Osteocyte (in vitro differentiated cells): ENCODE data around the gene MAK. TPM values are rescaled to one million over a fixed set of nuclear protein-coding genes. Genes with fewer than 3 reads are reported as not detected.

Experiments
- DNase-seq: peaks from one replicate; pipeline ENCODE4 v3.0.0; 2021; ENCODE audit warnings: mixed read lengths; ENCODE audit not compliant: unreplicated experiment; ENCODE audit errors: extremely low spot score
- H3K27ac Mint-ChIP-seq: one replicate; pipeline ENCODE4 v1.8.0; 2021; ENCODE audit warnings: mild to moderate bottlenecking, mixed read lengths; ENCODE audit not compliant: unreplicated experiment
- H3K27me3 Mint-ChIP-seq: one replicate; pipeline ENCODE4 v1.8.0; 2021; ENCODE audit warnings: mixed read lengths; ENCODE audit not compliant: unreplicated experiment
- H3K36me3 Mint-ChIP-seq: one replicate; pipeline ENCODE4 v1.8.0; 2021; ENCODE audit warnings: mixed read lengths; ENCODE audit not compliant: unreplicated experiment
- H3K4me1 Mint-ChIP-seq: one replicate; pipeline ENCODE4 v1.8.0; 2021; ENCODE audit warnings: mixed read lengths; ENCODE audit not compliant: unreplicated experiment
- H3K4me3 Mint-ChIP-seq: one replicate; pipeline ENCODE4 v1.8.0; 2021; ENCODE audit warnings: mild to moderate bottlenecking, moderate library complexity, mixed read lengths; ENCODE audit not compliant: unreplicated experiment
- H3K9me3 Mint-ChIP-seq: one replicate; pipeline ENCODE4 v1.8.0; 2021; ENCODE audit warnings: mixed read lengths; ENCODE audit not compliant: unreplicated experiment
- total RNA-seq: library from RNA; stranded (reverse); gene quantifications from 2 replicates; pipeline ENCODE4 v1.2.1, GENCODE V29; 2021
- TF ChIP-seq, protein P1 (sequence below): fragments of 200-600 bp; sonication (generic); IDR thresholded peaks from 2 replicates; pipeline ENCODE4 v1.5.0; 2021; ENCODE audit warnings: antibody characterized with exemption, mild to moderate bottlenecking, moderate library complexity

The MAK gene
- total RNA-seq, 1 donor from 2014 or later, result not detected

DNA sequence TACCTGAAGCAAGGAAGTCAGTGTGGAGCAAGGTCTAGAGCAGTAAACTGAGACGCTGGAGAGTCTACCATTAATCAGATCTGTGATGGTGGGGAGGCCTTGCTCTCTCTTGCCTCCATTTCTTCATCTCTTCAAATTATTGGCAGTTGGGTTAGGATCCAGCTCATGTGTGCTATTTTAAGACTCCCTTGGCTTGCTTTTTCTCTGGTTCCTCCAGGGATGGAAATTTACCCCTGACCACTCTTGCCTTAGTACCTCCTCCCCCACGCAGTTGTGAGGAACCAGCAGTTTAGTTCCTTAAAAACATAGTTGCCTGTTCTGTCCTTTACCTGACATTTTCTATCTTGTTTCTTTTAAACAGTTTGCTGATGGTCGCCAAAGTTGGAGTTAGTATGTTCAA lies 108.1 kb downstream of the MAK start:
- H3K27me3 Mint-ChIP-seq, result no peaks in the 10 kb centered on the region
- TF ChIP-seq, protein P1, sequence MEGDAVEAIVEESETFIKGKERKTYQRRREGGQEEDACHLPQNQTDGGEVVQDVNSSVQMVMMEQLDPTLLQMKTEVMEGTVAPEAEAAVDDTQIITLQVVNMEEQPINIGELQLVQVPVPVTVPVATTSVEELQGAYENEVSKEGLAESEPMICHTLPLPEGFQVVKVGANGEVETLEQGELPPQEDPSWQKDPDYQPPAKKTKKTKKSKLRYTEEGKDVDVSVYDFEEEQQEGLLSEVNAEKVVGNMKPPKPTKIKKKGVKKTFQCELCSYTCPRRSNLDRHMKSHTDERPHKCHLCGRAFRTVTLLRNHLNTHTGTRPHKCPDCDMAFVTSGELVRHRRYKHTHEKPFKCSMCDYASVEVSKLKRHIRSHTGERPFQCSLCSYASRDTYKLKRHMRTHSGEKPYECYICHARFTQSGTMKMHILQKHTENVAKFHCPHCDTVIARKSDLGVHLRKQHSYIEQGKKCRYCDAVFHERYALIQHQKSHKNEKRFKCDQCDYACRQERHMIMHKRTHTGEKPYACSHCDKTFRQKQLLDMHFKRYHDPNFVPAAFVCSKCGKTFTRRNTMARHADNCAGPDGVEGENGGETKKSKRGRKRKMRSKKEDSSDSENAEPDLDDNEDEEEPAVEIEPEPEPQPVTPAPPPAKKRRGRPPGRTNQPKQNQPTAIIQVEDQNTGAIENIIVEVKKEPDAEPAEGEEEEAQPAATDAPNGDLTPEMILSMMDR, result no peak

DNA sequence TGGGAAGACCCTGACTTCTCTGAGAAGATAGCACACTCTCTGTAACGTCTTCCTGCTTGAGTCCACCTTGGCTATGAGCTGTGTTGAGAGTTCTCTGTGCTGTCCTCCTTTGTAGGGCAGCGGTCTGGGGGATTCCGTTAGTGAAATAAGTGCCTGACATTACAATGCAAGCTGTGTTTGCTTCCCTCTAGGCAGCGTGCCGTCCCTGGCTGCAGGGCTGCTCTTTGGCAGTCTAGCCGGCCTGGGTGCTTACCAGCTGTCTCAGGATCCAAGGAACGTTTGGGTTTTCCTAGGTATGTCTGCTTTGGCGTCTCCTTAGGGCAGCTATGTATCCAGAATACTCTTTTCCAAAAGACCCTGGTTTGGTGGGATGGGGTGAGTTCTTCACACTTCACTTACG lies 112.6 kb downstream of the MAK start:
- H3K27ac Mint-ChIP-seq, result peak overlapping the region; percentile 47

More for the DNA sequence above, 108.1 kb downstream of the MAK start:
- Mint-ChIP-seq H3K36me3 (peaks cover 36% of the 10 kb centered on the region), H3K9me3 (no peaks in the 10 kb centered on the region), H3K27ac (no peak overlapping the region), H3K4me3 (no peak overlapping the region), H3K4me1 (peaks cover 22% of the 10 kb centered on the region)
- DNase-seq, result peak; percentile 13

DNA sequence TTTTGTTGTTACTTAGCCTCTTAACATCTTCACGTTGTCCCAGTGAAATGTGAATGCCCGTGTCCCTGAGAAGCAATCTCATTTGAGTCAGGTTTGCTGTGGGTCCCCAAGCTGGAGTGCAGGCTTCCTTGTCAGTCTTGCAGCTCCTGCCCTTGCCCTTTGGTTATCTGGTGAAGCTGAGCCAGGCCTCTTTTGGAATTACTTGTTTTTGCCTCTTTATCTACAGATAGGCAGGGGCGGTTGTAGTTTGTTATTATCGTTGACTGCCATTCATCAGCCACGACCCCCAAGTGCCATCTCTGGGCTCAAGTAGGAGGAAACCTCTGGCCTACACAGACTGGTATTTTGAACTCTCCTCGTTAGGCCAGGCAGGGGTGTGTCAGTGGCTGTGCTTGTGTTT lies 113.3 kb downstream of the MAK start:
- TF ChIP-seq, protein P1, result no peak
- Mint-ChIP-seq H3K27ac (no peak overlapping the region), H3K36me3 (peaks cover 18% of the 10 kb centered on the region)

More for the DNA sequence above, 112.6 kb downstream of the MAK start:
- Mint-ChIP-seq H3K4me3 (peak overlapping the region; percentile 51), H3K27me3 (no peaks in the 10 kb centered on the region), H3K9me3 (no peaks in the 10 kb centered on the region), H3K36me3 (peaks cover 24% of the 10 kb centered on the region), H3K4me1 (peaks cover 32% of the 10 kb centered on the region)
- TF ChIP-seq, protein P1, result no peak
- peak; percentile 65 for DNase-seq

DNA sequence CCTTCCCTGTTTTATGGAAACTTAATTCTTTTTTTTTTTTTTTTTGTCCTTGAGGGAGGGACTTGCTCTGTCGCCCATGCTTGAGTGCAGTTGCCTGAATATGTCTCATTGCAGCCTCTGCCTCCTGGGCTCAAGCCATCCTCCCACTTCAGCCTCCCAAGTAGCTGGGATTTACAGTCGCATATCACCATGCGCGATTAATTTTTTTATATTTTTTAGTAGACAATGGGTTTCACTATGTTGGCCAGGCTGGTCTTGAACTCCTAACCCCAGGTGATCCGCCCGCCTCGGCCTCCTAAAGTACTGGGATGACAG lies 114.8 kb downstream of the MAK start:
- TF ChIP-seq, protein P1, result no peak
- Mint-ChIP-seq H3K36me3 (peaks cover 16% of the 10 kb centered on the region), H3K27ac (peak overlapping the region; percentile 98), H3K9me3 (peaks cover 3% of the 10 kb centered on the region), H3K4me1 (peaks cover 32% of the 10 kb centered on the region), H3K4me3 (peak overlapping the region; percentile 98), H3K27me3 (no peaks in the 10 kb centered on the region)
- no peak for DNase-seq

More for the DNA sequence above, 113.3 kb downstream of the MAK start:
- Mint-ChIP-seq H3K9me3 (no peaks in the 10 kb centered on the region), H3K4me1 (peaks cover 32% of the 10 kb centered on the region), H3K27me3 (no peaks in the 10 kb centered on the region), H3K4me3 (peak overlapping the region; percentile 51)
- peak; percentile 40 for DNase-seq

DNA sequence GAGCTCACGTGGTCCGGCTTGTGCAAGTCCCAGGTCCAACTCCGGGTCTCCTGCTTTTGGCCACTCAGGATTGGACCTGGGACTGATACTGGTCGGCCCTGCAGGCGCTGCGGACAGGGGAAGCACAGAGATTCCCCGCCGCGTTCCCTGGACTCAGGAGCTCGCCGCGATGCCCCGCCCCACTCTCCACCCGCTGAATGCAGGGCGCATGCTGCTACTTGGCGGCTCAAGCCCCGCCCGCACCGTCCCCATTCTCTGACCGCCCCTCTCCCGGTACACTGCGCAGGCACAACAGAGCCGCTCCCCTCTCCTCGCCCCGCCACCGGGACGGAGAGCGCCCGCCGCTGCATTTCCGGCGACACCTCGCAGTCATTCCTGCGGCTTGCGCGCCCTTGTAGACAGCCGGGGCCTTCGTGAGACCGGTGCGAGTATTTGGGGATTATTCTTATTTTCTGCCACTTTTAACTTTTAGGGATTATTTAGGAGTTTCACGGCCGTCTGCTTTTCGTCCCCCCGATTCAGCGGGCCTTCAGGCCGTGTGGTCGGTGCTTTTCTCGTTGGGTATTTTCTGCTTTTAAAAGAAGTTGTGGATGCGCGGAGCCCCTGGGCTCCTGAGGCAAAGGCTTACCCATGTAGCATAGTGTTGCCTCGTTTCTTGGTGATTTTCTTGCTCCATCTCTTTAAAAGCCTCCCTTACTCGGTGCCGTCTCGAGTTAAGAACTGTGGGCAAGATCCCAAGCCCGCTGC lies 115.3 kb downstream of the MAK start, which contains the start of gene TMEM14C:
Gene TMEM14C, plus strand, starts transcription at position 251 of the 747 bp plus-strand sequence. CDS start 1,544 bp downstream, outside the sequence.
- Mint-ChIP-seq H3K4me1 (peaks cover 32% of the 10 kb centered on the region), H3K27me3 (no peaks in the 10 kb centered on the region), H3K9me3 (peaks cover 3% of the 10 kb centered on the region), H3K27ac (peak within 1 kb of the TSS; percentile 98), H3K36me3 (peaks cover 15% of the 10 kb centered on the region), H3K4me3 (peak within 1 kb of the TSS; percentile 98)
- TF ChIP-seq, protein P1, result no peak
- DNase-seq, result peak; percentile 99
